Stimulated activated CD4-positive, alpha-beta T cell treated with anti-CD3 and anti-CD28 coated beads, Interleukin-4, amount 100 ng/mL, for 24 hours (primary cell): ENCODE data around the gene IL2RA.
"Not testable (repeated sequence)": the region's sequence is repeated elsewhere in the genome, so short reads cannot be mapped to it uniquely, and the experiment has no call there.

Experiments used
- DNase-seq: peaks from one replicate; pipeline ENCODE4 v3.0.0-alpha.2; 2020

Gene IL2RA

DNA sequence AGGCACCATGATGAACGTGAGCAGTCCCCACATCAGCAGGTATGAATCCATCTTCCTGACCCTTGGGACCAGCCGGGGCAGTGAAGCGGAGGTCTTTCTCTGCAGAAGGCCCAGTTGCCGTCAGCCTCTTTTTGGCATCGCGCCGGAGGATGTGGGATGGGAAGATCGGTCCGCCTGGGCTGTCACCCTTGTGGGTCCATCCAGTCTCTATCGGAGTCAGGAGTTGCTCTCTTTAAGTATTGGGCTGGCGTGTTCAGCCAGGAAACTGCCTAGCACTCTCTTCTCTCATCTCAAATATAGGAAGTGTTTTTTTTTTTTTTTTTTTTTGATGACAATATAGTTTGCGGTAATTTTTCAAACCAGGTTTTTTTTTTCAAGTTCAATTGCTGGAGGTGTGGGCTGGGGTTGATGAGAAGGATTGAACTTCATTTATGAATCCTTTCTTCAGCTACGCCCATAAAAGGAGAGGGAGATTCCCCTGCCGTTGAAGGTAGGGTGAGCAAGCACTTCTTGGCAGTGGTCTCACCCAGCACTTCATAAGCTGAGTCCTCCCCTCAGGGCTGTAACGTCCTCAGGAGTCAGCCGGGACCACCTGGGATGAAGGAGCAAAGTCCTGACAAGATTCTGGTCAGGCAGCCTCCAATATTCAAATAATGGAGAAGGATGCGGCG is at the start of gene IL2RA:
Gene IL2RA, minus strand, starts transcription at position 267 of the 671 bp plus-strand sequence. Its CDS starts 216 bp downstream, at position 51.
- peak; percentile 78 for DNase-seq

- no peak for DNase-seq
Measured at GRCh38 chr10:6110136-6110535, 48.0 kb upstream of the IL2RA start.

GRCh38 chr10:6109444-6109775 is 47.2 kb upstream of the IL2RA start:
- DNase-seq, result no peak

GRCh38 chr10:6108631-6109443 is 46.7 kb upstream of the IL2RA start:
- peak; percentile 47 for DNase-seq

GRCh38 chr10:6108072-6108471 is 45.9 kb upstream of the IL2RA start:
- DNase-seq, result no peak

DNA sequence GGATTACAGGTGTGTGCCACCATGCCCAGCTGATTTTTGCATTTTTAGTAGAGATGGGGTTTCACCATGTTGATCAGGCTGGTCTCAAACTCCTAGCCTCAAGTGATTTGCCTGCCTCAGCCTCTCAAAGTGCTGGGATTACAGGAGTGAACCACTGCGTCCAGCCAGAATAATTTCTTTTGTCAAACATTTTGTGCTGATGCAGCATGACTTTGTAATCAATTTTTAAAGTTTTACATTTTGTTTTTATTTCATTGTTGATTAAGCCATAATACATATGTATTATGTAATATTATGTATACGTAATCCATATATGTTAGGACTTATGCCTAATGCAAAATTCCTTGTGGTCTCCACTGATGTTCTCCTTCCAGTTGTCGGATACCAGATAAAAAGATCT is 45.4 kb upstream of the IL2RA start:
- DNase-seq, result not testable (repeated sequence)

GRCh38 chr10:6103591-6103990 is 41.4 kb upstream of the IL2RA start:
- no peak for DNase-seq

- no peak for DNase-seq
Measured at GRCh38 chr10:6102128-6102527, 40.0 kb upstream of the IL2RA start.

DNA sequence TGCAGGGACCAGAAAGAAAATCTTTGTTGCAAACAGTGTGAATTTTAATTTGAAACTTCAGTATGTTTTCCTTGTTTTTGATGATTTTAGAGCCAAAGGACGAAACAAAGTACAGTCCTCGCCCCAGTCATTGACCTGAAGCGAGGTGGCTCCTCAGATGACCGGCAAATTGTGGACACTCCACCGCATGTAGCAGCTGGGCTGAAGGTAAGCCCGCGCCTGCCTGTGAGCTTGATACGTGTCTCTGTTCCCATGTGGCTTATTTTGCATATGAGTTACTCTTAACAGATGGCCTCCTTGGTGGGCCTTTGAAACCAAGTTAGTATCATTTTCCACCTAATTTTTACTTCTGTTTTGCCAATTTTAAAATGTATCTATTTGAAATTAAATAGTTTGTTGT is 39.0 kb upstream of the IL2RA start:
- DNase-seq, result no peak

- DNase-seq, result no peak
Measured at GRCh38 chr10:6100370-6100769, 38.2 kb upstream of the IL2RA start.

DNA sequence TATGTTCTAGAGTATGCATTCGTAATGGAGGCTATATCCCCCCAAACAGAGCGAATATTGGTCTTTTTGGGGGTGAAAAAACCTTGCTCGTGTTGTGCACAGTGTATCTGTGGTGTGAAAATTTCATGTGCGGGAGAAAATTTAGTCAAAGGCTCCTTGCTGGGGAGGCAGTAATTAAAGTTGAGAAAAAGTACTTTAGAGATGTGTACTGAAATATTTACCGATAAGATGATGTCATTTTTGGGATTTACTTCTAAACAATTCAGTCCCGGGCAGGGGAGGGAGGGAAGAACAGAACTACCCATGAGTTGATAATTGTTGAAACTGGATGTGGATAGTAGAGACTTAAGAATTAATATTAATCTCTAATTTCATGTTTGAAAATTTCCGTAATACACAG is 36.0 kb upstream of the IL2RA start:
- DNase-seq, result no peak

DNA sequence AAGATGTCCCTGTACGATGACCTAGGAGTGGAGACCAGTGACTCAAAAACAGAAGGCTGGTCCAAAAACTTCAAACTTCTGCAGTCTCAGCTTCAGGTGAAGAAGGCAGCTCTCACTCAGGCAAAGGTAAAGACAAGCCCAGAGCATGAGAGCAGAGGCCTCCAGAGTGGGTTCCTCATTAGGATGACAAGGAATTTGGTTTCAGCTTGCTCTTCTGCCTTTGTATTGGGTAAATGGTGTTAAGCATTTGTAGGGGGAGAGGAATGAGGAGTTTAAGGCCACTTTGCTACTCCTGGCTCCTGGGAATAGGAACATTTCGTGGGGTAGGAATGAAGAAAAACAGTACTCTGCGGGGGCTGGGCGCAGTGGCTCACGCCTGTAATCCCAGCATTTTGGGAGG is 34.9 kb upstream of the IL2RA start:
- no peak for DNase-seq

DNA sequence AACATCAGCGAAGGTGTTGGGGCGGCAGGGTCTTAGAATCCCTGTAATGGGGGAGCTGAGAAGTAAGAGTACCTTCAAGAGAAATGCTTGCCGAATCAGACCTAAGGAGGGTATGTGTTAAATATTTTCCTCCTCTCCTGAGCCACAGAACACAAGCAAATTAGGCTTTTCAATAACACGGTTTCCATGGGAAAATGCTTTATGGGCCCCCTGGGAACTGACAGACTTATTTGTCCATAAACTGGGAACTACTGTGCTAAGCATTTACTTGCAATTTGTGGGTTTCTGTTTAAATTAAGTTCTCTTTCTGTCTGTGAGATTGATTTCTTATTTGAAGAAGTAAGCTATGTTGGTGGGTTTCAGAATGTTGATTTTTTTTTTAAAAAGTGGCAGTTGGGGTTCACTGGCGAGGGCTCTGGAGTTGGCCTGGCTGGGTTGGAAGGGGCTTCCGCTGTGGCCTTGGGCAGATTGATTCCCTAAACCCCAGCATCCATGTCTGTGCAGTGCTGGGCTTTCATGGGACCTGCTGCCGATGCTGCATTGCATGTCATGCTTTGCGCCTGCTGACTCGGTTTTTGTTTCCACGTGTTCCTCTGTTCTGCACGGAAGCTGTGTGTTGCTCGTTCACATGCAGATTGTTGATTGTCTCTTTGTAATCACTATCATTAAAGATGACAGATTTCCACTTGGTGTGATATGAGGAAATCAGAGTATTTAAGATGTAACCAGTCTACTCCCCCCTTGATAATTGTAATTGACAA is 33.8 kb upstream of the IL2RA start:
- DNase-seq, result no peak

- DNase-seq, result no peak
Measured at GRCh38 chr10:6092731-6093130, 30.6 kb upstream of the IL2RA start.

- DNase-seq, result no peak
Measured at GRCh38 chr10:6091630-6092029, 29.5 kb upstream of the IL2RA start.

GRCh38 chr10:6089334-6090219 is 27.4 kb upstream of the IL2RA start:
- peak; percentile 28 for DNase-seq

GRCh38 chr10:6088721-6089333 is 26.7 kb upstream of the IL2RA start, which contains the start of gene RBM17:
Gene RBM17, plus strand, starts transcription at chr10:6089034. Its CDS starts 8,032 bp downstream, at chr10:6097066.
- peak; percentile 97 for DNase-seq

- DNase-seq, result peak; percentile 90
Measured at GRCh38 chr10:6086375-6087233, 24.4 kb upstream of the IL2RA start.

DNA sequence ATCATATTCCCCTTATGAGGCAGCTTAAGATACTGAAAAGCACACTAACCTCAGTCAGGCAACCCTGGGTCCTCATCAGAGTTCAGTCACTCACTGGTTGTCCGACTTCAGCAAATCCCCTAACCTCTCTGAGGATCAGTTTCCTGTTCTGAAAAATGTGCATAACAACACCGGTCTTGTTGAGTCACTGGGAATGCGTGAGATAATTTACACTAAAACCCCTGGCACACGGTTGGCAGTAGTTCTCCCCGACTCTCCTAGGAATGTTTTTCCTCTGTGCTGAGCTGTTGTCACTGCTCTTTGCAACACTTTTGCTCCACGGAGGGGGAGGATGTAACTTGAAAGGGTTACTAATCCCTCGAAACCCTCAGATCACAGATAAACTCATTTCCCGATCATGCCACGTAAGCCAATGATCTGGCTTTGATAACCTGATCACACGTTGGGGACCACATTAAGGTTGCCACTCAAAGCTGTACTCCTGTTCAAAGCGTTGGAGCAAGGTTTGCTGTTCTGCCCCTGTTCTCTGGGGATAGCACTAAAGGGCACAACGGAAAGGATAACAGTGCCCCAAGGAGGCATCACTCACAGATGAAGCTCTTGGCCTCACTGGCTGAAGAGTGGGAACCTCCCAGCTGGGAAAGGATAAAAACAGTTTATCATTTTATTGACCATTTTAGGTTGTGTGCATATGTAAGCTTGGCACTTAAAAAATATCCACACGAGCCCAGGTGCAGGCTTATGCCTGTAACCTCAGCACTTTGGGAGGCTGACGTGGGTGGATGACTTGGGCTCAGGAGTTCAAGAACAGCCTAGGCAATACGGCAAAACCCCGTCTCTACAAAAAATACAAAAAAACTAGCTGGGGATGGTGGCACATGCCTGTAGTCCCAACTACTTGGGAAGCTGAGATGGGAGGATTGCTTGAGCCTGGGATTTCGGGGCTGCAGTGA is 21.6 kb upstream of the IL2RA start:
- DNase-seq, result peak; percentile 82
